GM18867 (cell line): ENCODE results near the gene F2R.
"Not testable (repeated sequence)": the region's sequence is repeated elsewhere in the genome, so short reads cannot be mapped to it uniquely, and the experiment has no call there.

Experiments used
- ATAC-seq: cut with Tn5 transposase; IDR thresholded peaks from one replicate; pipeline ENCODE4 v1.9.1; 2021; ENCODE audit warnings: mild to moderate bottlenecking, moderate library complexity; ENCODE audit not compliant: unreplicated experiment

F2R gene

GRCh38 chr5:76715736-76716455, at the start of gene F2R:
F2R (plus strand) TSS chr5:76716126; CDS start chr5:76716308, 182 bp downstream.
- peak; percentile 61 for ATAC-seq

DNA sequence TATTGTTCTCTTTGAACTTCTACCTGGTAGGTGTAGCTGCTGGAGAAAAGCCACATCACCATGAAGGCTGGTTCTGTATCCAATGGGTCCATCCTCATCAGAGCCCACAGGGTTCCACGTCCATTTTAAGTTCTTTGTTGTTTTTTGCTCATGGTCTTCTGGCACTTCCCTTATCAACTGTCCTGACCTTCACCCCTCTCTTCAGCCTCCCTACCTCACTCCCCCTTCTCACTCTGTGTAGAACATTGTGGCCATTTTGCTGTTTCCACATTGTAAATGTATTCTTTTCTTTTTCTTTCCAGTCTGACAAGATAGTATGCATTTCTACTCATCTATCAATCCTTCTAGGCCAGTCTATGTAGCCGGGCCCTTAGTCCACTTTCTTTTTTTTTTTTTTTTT, 48.4 kb upstream of the F2R start:
- ATAC-seq, result no peak

DNA sequence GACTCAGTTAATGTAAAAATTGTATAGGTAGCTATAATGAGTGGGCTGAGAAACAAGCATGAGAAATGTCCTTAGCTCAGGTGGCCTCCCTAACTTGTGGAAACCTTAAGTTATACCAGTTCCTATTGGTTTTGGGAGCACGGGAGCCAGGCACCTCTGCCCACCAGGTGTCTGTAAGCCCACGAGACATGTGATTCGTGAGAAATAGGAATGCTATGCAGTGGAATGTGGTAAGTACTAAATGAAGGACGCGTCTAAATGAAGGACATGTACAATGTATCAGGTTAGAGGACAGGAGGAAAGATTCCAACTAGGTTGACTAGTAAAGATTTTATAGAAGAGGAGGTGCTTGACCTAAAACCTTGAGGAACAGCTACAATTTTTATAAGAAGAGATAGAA, 46.7 kb upstream of the F2R start:
- ATAC-seq, result no peak

GRCh38 chr5:76670508-76670907, 45.4 kb upstream of the F2R start:
- ATAC-seq, result no peak

- ATAC-seq, result no peak
Measured at GRCh38 chr5:76672242-76672641, 43.7 kb upstream of the F2R start.

DNA sequence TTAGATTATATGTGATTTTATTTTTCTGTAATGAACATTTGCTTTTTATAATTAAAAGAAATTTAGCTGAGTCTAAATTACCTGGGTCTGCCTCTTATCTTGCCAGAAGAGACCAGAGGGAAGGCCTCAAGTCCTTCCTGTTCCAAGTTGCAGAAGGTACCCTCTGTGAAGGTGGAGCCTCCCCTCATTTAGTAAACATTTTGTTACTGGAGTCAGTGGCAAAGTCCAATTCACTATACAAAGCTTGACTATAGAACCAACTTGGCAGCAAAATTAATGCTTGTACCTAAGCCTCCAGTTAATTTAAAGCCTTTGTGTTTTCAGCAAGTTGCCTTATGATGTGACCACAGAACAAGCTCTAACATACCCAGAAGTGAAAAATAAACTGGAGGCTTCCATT, 42.8 kb upstream of the F2R start:
- no peak for ATAC-seq

DNA sequence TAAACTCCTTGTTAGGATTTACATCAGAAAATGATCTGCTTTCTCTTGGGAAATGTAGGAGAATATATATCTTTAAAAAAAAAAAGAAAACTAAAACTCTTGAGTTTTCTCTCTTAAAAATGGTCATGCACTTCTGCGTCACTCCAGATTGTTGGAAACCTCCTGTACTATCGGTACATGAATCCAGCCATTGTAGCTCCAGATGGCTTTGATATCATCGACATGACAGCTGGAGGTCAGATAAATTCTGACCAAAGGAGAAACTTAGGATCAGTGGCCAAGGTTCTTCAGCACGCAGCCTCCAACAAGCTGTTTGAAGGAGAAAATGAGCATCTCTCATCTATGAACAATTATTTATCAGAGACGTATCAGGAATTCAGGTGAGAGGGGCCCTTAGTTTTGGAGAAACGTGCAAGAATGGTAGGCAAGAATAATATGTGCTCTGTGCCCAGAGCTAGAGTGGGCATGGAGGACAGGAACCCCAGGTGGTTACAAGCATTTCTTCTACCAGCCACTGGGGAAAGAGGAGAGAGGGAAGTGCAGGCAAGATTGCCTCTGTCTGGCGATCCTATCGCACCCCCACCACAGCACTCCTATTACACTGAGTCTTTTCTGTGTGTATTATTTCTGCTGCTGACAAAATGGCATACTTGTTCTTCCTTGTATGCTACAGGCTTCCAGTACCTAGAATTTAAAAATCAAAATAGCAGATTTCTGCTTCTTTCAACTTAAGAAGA, 41.4 kb upstream of the F2R start:
- ATAC-seq, result no peak

DNA sequence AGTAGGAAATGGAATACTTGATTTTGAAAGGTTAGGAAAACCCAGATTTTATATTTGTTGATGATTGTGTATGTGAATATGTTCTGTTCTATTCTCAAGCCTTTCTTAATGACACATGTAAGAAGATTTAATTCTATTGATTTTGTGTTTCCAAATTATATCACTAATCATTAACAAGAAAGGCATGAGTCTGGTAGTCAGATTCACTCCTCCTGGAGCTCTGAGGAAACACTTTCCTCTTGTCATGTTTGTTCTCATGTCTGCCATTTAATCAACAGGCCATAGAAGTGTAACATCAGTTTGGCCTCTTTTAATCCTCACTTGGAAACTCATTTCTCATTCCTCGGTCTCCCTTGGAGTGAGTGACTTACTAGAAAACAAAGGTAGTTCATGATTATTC, 40.6 kb upstream of the F2R start:
- ATAC-seq, result no peak

DNA sequence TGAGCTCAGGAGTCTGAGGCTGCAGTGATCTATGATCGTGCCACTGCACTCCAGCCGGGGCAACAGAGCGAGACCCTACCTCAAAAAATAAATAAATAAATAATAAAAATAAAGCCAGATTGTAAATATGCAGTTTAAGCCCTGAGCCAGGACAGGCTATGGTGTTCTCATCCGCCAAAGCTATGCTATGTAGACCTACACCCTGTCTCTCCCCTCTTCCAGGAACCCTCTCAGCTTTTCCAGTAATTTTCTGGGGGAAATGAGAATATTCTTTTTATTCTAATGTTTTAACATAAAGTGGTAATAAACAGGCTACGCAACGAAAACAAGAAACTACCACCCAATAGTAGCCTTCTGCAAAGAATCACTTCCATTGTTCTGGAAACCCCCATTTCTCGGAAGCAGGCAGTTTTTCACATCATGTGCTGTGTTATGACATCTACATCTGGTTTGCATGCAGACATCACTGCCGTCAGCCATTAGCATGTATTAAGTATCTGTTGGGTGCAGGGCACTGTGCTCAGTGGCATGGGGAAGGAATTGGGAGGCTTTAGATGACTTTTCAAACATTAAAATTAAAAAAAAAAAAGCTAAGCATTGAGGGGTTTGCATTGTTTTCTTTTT, 38.0 kb upstream of the F2R start:
- ATAC-seq, result no peak

GRCh38 chr5:76679231-76679630, 36.7 kb upstream of the F2R start:
- ATAC-seq, result no peak

GRCh38 chr5:76680826-76681225, 35.1 kb upstream of the F2R start:
- not testable (repeated sequence) for ATAC-seq

GRCh38 chr5:76681287-76681686, 34.6 kb upstream of the F2R start:
- no peak for ATAC-seq

DNA sequence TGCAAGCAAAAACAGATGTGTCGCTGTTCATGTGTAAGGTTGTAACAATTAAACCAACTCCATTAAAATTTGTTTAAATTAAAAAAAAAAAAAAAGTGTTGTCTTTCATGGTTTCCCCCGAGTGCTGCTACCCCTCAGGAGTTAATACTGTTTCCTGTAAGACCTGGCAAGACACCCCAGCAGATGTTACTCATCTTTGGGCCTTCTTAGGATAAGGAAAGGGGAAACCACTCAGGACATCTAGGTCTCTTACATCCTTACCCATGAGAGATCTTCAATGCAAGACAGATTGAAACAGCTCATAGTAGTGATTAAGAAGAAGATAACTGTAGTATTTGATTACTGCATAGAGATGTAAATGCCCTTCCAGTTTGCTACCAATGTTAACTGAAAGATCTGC, 33.5 kb upstream of the F2R start:
- ATAC-seq, result no peak

DNA sequence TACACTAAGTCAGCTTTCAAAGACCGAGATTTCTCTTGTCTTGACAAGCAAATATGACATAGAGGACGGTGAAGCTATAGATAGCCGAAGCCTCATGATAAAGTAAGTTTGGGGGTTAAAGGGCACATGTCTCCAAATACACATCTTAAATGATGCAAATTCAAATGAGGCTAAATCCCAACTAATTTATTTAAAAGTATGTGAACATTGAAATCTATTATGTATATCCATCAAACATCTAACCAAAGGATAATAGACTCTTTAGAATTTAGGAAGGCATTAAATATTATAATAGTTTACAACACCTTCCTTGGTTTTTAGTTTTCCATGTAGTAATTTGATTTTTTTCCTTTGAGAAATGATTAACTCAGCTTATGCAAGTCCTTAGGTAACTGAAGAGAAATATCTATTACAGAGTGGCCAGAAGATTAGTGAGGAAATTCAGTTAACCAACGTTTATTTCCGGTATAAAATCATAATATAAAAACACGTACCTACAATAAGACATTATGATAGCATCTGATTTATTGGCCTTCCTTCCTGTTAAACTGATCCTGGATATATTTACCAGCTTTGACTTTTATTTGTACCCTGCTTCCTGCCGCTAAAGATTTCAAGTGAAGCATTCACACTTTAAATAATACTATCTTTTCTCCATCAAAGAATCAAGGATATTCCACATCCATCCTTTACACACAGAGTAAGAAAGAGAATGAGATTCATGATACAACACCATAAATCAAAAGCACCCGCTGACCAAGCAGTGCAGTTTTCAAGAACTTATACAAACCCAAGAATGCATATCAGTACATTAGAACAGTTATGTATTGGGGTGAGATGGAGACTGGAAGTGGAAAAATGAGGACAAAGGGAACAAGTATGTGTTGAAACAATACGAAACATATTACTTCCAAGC, 31.9 kb upstream of the F2R start:
- ATAC-seq, result no peak

- no peak for ATAC-seq
Measured at GRCh38 chr5:76684756-76685519, 31.0 kb upstream of the F2R start.

GRCh38 chr5:76685704-76686103, 30.2 kb upstream of the F2R start:
- ATAC-seq, result no peak

DNA sequence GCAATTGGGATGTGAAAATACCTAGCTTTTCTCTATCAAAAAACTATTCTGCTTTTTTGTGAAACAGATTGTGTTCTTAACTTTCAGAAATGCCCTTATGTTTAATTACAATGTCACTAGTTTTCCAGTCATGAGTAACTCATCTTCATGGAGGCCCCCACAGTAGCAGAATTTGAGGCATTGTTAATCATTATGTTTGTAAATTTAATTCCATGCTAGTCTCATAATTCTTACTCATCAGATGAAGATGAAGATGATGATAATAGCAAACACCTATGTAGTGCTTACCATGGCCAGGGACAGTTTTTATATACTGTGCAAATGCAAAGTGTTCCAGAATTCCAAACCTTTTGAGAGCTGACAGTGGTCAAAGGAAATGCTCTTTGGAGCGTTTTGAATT, 27.7 kb upstream of the F2R start:
- no peak for ATAC-seq

DNA sequence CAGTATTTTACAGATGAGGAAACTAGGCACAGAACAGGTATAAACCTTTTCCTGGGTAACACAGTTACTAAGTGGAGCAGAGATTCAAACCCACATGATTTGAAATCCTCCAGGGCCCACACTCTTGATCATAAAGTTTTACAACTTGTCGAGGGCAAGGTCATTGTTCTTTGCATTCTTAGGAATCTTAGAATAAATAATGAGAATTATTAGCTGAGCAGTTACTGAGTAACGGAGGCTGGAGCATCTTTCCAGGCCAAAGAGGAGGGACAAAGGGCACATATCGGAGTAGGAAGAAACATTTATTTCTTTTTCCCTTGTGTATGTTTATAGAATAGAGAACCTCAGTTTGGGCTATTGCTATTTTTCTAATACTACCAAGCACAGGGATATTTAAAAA, 27.1 kb upstream of the F2R start:
- no peak for ATAC-seq

DNA sequence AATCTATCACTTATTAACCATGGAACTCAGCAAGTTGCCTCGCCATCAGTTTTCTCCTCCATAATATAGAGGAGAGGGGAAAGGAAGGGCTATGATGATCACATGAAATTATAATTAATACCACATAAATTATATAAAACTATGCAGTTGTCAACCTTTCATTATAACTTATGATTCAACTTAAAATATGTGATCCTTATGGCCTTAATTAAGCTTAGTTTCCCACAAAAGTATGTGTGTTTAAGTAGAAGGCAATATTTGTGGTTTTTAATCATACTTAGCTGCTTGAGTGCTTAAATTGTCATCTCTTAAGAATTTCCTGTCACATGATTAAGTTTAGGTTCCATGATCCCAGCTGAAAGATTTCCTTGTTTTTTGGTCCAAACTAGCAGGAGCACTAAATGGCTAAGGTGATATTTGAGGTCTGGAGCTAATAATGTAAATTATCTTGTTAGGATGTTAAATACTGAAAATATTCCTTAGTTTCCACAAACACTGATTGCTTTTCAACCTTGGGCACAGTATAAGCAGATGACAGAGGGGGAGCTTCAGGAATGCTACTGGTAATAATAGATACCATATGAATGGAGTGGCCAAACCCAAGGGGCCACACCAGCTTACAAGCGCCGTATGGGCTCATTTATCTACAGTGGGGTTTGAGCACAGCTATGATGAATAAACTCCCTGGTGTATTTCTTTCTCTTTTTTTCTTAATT, 26.4 kb upstream of the F2R start:
- no peak for ATAC-seq
